GM21423 (cell line): ENCODE data around the gene MGAT1.
"Not testable (repeated sequence)": the region's sequence is repeated elsewhere in the genome, so short reads cannot be mapped to it uniquely, and the experiment has no call there.

Experiments used
- ATAC-seq: cut with Tn5 transposase; IDR thresholded peaks from one replicate; pipeline ENCODE4 v1.9.1; 2021; ENCODE audit warnings: mild to moderate bottlenecking, moderate library complexity; ENCODE audit not compliant: unreplicated experiment

The MGAT1 gene

GRCh38 chr5:180802325-180803180, at the start of gene MGAT1:
MGAT1 (minus strand) TSS chr5:180802806; CDS start chr5:180792971, 9,835 bp downstream.
- ATAC-seq: peak; percentile 39

GRCh38 chr5:180850434-180851078, 48.0 kb upstream of the MGAT1 start:
- ATAC-seq: no peak

- no peak for ATAC-seq
Measured at GRCh38 chr5:180849827-180850226, 47.2 kb upstream of the MGAT1 start.

- ATAC-seq: no peak
Measured at GRCh38 chr5:180848878-180849277, 46.3 kb upstream of the MGAT1 start.

GRCh38 chr5:180848265-180848664, 45.7 kb upstream of the MGAT1 start:
- no peak for ATAC-seq

GRCh38 chr5:180847026-180847425, 44.4 kb upstream of the MGAT1 start:
- ATAC-seq: no peak

GRCh38 chr5:180844858-180845257, 42.3 kb upstream of the MGAT1 start:
- no peak for ATAC-seq

- ATAC-seq: no peak
Measured at GRCh38 chr5:180844432-180844831, 41.8 kb upstream of the MGAT1 start.

- no peak for ATAC-seq
Measured at GRCh38 chr5:180839935-180840334, 37.3 kb upstream of the MGAT1 start.

- ATAC-seq: no peak
Measured at GRCh38 chr5:180839227-180839626, 36.6 kb upstream of the MGAT1 start.

- ATAC-seq: no peak
Measured at GRCh38 chr5:180837478-180837877, 34.9 kb upstream of the MGAT1 start.

GRCh38 chr5:180832638-180833068, 30.0 kb upstream of the MGAT1 start:
- ATAC-seq: peak; percentile 48

GRCh38 chr5:180831139-180832093, 28.8 kb upstream of the MGAT1 start:
- ATAC-seq: peak; percentile 77

GRCh38 chr5:180830253-180831138, 27.9 kb upstream of the MGAT1 start:
- ATAC-seq: peak; percentile 37

- no peak for ATAC-seq
Measured at GRCh38 chr5:180829726-180830125, 27.1 kb upstream of the MGAT1 start.

GRCh38 chr5:180828756-180829531, 26.3 kb upstream of the MGAT1 start:
- ATAC-seq: not testable (repeated sequence)

- not testable (repeated sequence) for ATAC-seq
Measured at GRCh38 chr5:180827374-180827773, 24.8 kb upstream of the MGAT1 start.

- no peak for ATAC-seq
Measured at GRCh38 chr5:180825768-180826525, 23.3 kb upstream of the MGAT1 start.
